Thoracic aorta (tissue), 2 donors: ENCODE data around the gene DGCR2. TPM values are rescaled to one million over a fixed set of nuclear protein-coding genes. Genes with fewer than 3 reads are reported as not detected.

ENCODE experiments used
- ATAC-seq: fragments of 150-250 bp; one replicate; pipeline ENCODE4 v1.8.0; 2017; ENCODE audit warnings: low read depth; ENCODE audit not compliant: insufficient number of reproducible peaks, low FRiP score
- DNase-seq: peaks from one replicate; pipeline ENCODE4 v3.0.0-alpha.2; 2020; ENCODE audit warnings: low spot score
- H3K27ac ChIP-seq, 2 donors: fragments of 200-600 bp; sonication (generic); 1 replicate in 1 of 2; 2 replicates in 1 of 2; pipeline ENCODE4 v1.5.1; 2016; ENCODE audit warnings: mild to moderate bottlenecking in 2 of 2, moderate library complexity in 2 of 2
- H3K27me3 ChIP-seq: fragments of 200-600 bp; sonication (generic); replicated peaks from 2 replicates; pipeline ENCODE4 v1.6.0; 2016; ENCODE audit warnings: mild to moderate bottlenecking; ENCODE audit not compliant: insufficient read depth
- H3K36me3 ChIP-seq: fragments of 200-600 bp; sonication (generic); one replicate; pipeline ENCODE4 v1.5.1; 2016
- H3K4me1 ChIP-seq, 2 donors: fragments of 200-600 bp; sonication (generic); 1 replicate in 1 of 2; 2 replicates in 1 of 2; pipeline versions ENCODE4 v1.5.1 to v1.6.0; 2016; ENCODE audit warnings: low read depth in 2 of 2, mild to moderate bottlenecking in 1 of 2; ENCODE audit not compliant: control insufficient read depth in 1 of 2
- H3K4me3 ChIP-seq: fragments of 200-600 bp; sonication (generic); 2 replicates; pipeline ENCODE4 v1.5.1; 2016; ENCODE audit warnings: mild to moderate bottlenecking
- H3K9me3 ChIP-seq: fragments of 200-600 bp; sonication (generic); 2 replicates; pipeline ENCODE4 v1.5.1; 2016
- CTCF ChIP-seq: fragments of 200-600 bp; sonication (generic); IDR thresholded peaks from one replicate; pipeline ENCODE4 v1.5.1; 2019; ENCODE audit warnings: antibody characterized with exemption
- total RNA-seq, 2 donors: library from RNA; depleted of rRNA; stranded (reverse); fragments of >200 nt; gene quantifications; one replicate each; pipeline versions ENCODE4 v1.1.0 to v1.2.3, GENCODE V29; 2016

Gene DGCR2
- total RNA-seq, 2 donors from 2014 or later, result 42.1 to 105 TPM

- Histone ChIP-seq H3K27me3 (peaks cover 11% of the 10 kb centered on the region), H3K4me3 (no peak overlapping the region), H3K4me1 (peaks cover 8 to 14% of the 10 kb centered on the region in 2 donors), H3K27ac (no peak overlapping the region), H3K36me3 (no peaks in the 10 kb centered on the region), H3K9me3 (no peaks in the 10 kb centered on the region)
- TF ChIP-seq CTCF, result no peak
- DNase-seq, result no peak
- no peak for ATAC-seq
These were observed 26.3 kb upstream of the DGCR2 start for GRCh38 chr22:19148417-19149046.

- no peaks in the 10 kb centered on the region for H3K9me3 ChIP-seq
- DNase-seq, result no peak
- H3K27ac ChIP-seq, result no peak overlapping the region
- H3K36me3 ChIP-seq, result peaks cover 4% of the 10 kb centered on the region
- no peak for TF ChIP-seq CTCF
- ATAC-seq, result no peak
- H3K27me3 ChIP-seq, result peaks cover 11% of the 10 kb centered on the region
- H3K4me3 ChIP-seq, result no peak overlapping the region
- H3K4me1 ChIP-seq, result peaks cover 8 to 19% of the 10 kb centered on the region in 2 donors
These were observed 25.1 kb upstream of the DGCR2 start for GRCh38 chr22:19147195-19147780.

- Histone ChIP-seq H3K27me3 (peaks cover 9% of the 10 kb centered on the region), H3K9me3 (no peaks in the 10 kb centered on the region), H3K36me3 (peaks cover 12% of the 10 kb centered on the region), H3K4me1 (peaks cover 8 to 19% of the 10 kb centered on the region in 2 donors), H3K27ac (no peak overlapping the region), H3K4me3 (no peak overlapping the region)
- no peak for ATAC-seq
- DNase-seq, result no peak
- no peak for TF ChIP-seq CTCF
These were observed 24.2 kb upstream of the DGCR2 start for GRCh38 chr22:19146215-19146968.

- peak overlapping the region; percentile 64 to 79 for H3K27ac ChIP-seq
- ATAC-seq (no peak), DNase-seq (no peak)
- no peak for TF ChIP-seq CTCF
- no peaks in the 10 kb centered on the region for H3K27me3 ChIP-seq
- peak overlapping the region; percentile 100 for H3K4me3 ChIP-seq
- no peaks in the 10 kb centered on the region for H3K9me3 ChIP-seq
- peaks cover 32% of the 10 kb centered on the region for H3K36me3 ChIP-seq
- peaks cover 5 to 13% of the 10 kb centered on the region in 2 donors for H3K4me1 ChIP-seq
These were observed 21.8 kb upstream of the DGCR2 start for GRCh38 chr22:19143967-19144400.

- H3K4me1 ChIP-seq, result peaks cover 5 to 11% of the 10 kb centered on the region in 2 donors
- H3K36me3 ChIP-seq, result peaks cover 40% of the 10 kb centered on the region
- no peak for DNase-seq
- peak overlapping the region; percentile 100 for H3K4me3 ChIP-seq
- H3K27ac ChIP-seq, result no peak overlapping the region
- no peak for ATAC-seq
- TF ChIP-seq CTCF, result no peak
- no peaks in the 10 kb centered on the region for H3K9me3 ChIP-seq
- no peaks in the 10 kb centered on the region for H3K27me3 ChIP-seq
These were observed 21.0 kb upstream of the DGCR2 start for GRCh38 chr22:19143212-19143611.
